ENCODE results near the gene PLAAT4.

DNA sequence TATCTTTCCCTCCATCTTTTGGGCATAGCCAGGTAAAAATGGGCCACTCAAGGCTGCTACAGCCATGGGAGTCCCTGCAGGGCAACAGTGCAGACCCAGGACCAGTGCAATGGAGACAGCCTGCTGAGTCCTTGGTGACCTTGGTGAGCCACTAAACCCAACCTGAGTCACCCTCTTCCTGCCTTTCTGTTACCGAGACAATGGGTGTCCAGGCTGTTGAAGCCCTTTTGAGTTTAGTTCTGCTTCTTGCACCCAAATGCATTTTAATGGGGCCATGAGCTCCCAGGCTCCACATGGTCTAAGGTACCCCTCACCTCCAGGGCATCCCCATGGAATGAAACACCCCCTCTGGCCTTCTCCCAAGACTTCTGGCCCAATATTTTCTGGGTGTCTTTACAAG lies 874 bp upstream of the PLAAT4 start:
- TF ChIP-seq POLR2AphosphoS5 (IDR thresholded peaks at IDR 0.05; ENCODE audit: low read depth, low read length) (no peak), SIN3A (IDR thresholded peaks at IDR 0.05; ENCODE audit: borderline replicate concordance, insufficient read depth, low read length) (no peak), REST (IDR thresholded peaks at IDR 0.05; ENCODE audit: insufficient read depth in 1 of 2, low read depth in 2 of 2, low read length in 2 of 2) (no peak), TAF1 (IDR thresholded peaks at IDR 0.05; ENCODE audit: borderline replicate concordance, insufficient read depth, low read length) (no peak)

Measured in PFSK-1 (cell line).